T-helper 9 cell (primary cell): ENCODE measurements around the gene RHBDD1.

ENCODE experiments used
- DNase-seq: peaks from one replicate; pipeline ENCODE4 v3.0.0-alpha.2; 2020

The RHBDD1 gene

GRCh38 chr2:226888971-226889370 lies 53.1 kb downstream of the RHBDD1 start:
- DNase-seq: no peak

DNA sequence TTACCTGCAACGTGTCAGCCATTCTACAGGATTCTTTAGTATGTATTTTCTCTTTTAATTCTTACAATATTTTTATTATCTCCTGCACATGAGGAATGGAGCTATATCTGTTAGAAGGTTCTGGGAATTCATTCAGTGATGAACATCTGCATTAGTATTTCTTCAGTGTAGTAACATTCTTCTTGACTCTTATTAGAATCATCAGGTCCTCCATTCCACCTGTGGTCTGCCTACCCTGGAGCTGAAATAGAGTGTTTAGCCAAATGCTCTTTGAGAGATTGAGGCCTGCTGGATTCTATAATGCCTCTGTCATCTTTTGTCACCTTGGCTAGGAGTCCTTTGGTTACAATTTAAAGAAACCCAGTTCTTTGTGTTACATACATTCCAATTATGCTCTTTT lies 54.4 kb downstream of the RHBDD1 start:
- no peak for DNase-seq

GRCh38 chr2:226891780-226892590 lies 56.1 kb downstream of the RHBDD1 start:
- no peak for DNase-seq

DNA sequence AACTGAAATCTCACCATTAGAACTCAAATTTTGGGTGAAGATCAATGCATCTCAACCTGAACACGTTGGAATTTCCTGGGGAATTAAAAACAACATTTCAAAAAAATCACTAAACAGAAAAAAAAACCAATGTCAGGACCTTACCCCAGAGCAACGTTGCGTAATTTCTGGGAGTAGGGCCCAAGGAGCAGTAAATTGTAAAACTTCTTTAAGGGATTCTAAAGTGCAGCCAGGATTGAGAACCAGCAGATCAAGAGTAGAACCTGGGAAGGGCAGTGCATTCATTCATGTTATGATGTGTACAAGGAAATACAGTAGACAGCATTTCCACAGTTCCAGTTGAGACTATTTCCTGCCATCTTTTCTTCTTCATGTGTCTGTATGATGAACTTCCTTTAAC lies 56.9 kb downstream of the RHBDD1 start:
- DNase-seq: no peak

DNA sequence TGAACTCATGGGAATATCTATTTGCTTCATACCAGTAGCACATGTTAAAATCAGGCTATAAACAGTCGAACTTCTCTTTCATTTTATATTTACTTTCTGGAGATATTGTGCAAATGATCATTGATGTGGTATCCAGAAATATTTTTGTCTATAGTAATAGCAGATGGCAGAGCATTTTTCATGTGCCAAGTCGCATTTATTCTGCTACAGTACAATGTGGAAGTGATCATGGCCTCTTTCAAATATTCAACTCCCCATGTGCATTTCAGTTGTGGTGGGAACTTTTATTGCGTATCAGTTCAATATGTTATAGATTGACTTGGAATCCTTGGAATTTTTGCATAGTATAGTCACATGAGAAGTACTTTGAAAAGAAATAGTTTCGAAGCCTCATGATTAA lies 57.4 kb downstream of the RHBDD1 start:
- no peak for DNase-seq

DNA sequence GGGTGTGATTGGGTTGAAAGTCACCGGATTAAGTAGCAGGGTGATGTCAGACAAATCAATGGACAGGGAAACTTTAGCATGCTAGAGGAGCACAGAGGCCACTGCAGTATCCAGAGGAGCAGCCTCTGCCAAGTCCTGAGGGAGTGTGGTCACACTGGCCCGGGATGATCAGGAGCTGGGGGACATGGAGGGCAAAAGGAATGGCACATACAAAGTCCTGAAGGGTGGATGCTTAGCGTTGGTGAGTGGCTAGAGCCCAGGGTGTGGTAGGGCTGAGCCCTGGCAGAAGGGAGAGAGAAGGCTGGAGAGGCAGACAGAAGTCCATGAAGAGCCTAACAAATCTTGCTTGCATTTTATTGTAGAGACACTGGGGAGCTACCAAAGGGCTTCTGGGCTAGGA lies 58.9 kb downstream of the RHBDD1 start:
- DNase-seq: no peak

- no peak for DNase-seq
Observed at GRCh38 chr2:226895579-226895978, 59.7 kb downstream of the RHBDD1 start.

- DNase-seq: no peak
Observed at GRCh38 chr2:226898121-226898520, 62.3 kb downstream of the RHBDD1 start.

- DNase-seq: no peak
Observed at GRCh38 chr2:226898897-226899296, 63.0 kb downstream of the RHBDD1 start.

DNA sequence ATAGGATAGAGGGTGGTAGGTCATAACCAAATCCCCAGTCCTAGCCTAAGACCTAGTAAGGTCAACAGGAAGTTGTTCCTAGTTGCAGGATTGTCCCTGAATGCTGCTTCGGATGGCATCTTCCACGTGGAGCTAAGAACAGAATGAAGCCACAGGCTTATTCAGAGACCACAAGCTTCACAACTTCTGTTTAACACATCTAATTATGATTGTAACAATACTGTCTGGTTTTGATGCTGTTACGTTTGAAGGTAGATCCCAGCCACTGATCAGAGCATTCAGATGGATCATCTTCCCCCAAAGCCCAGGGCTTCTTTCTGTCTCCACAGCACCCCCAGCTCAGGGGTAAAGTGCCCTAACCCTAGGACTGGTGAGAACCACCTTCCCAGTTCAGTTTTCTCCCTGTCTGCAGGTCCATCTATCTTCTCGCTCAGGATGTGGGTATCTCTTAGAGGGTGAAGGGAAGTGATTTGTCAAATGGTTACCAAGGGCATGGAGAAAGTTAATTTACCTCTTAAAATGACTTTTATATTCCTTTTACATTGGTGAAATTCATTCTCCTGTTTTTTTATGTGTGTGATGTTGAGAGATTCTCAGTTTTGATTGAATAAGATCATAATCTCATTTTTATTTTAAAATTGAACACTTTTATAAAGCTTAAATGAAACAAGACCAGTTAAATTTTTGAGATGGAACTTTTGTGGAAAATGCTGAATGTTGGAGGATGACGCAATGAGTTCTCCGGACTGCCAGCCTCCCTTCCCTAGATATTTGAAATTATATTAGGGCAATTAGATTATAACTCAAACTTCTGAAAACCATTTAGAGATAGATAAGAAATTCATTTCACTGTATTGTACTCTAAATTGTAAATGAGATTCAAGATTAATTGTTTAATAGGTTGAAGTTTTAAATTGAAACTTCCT lies 66.5 kb downstream of the RHBDD1 start:
- no peak for DNase-seq

- DNase-seq: no peak
Observed at GRCh38 chr2:226903179-226903578, 67.3 kb downstream of the RHBDD1 start.

- DNase-seq: no peak
Observed at GRCh38 chr2:226904592-226904991, 68.7 kb downstream of the RHBDD1 start.

DNA sequence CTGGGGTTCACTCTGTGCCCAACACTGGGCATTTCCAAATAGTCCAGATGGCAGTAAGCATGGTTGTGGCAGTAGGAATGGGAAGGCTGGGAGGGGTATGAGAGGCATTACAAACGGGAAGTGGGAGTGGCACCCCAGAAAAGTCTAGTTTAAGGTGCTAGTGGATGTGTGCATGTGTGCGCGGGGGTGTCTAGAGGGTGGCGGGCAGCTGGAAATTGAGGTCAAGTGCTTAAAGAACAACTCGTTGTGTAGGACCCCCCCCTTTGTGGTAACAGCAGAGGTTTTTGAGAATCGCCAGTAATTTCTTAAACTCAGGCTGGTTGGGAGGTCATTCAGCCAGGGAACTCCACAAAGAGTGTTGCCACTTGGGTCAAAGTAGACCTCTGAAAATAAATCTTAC lies 69.9 kb downstream of the RHBDD1 start:
- DNase-seq: no peak

GRCh38 chr2:226906163-226906693 lies 70.4 kb downstream of the RHBDD1 start:
- no peak for DNase-seq

- no peak for DNase-seq
Observed at GRCh38 chr2:226909126-226909525, 73.3 kb downstream of the RHBDD1 start.

- DNase-seq: no peak
Observed at GRCh38 chr2:226909836-226910235, 74.0 kb downstream of the RHBDD1 start.

- no peak for DNase-seq
Observed at GRCh38 chr2:226910384-226910783, 74.5 kb downstream of the RHBDD1 start.

GRCh38 chr2:226911932-226912331 lies 76.1 kb downstream of the RHBDD1 start:
- DNase-seq: no peak

DNA sequence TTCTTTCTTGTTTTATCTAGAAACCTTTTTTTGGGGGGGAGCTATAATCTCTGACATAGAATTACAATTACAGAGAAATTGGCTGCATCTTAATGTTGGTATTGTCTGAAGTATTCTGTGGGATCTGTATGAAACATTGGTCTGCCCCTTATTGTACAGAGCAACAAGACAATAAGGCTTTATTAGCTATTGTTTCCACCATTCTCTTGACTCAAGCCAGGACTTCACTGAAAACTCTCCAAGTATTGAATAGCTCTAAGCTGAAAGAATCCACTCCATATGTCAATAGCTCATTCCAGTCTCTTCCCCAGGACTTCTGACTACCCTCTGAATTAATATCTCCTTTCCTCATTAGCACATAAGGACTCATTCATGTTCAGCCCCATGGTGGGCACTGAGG lies 77.8 kb downstream of the RHBDD1 start:
- no peak for DNase-seq

DNA sequence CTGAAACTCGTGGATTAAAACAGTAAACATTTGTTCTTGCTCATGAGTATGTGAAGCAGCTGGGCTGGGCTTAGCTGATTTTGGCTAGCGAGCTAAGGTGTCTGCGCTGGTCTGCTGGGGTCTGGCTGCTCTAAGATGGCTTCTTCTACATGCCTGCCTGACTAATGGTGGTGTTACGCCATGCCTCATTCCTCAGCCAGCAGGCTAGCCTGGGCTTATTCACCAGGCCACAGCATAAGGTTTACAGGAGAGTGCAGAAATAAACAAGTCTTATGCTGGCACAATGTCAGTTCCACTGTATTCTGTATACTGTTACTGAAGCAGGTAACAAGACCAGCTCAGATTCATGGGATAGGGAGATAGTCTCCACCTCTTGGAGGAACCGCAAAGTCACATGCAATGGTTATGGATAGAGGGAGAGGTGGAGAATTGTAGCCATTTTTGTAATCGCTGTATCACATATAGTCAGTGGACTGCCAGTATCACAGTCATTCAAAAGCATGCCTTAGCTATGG lies 80.0 kb downstream of the RHBDD1 start:
- no peak for DNase-seq

DNA sequence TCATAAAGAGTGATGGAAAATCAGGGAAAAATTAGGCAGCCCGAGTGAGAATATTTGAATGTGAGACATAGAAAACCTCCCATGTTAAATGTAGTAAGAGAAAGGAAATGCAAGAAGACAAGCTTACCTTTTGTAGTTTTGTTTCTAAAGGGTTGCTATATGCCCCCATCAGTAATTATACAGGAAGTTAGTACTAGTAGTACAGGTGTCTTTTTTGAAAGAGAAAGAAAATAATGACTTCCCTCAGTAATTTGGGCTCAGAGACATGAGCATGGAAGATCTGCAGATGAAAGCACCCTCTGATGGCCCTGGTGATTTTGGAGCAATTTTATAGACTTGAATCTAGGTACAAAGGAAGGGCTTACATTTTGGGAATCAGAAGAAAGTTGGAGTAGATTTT lies 80.8 kb downstream of the RHBDD1 start:
- DNase-seq: no peak

DNA sequence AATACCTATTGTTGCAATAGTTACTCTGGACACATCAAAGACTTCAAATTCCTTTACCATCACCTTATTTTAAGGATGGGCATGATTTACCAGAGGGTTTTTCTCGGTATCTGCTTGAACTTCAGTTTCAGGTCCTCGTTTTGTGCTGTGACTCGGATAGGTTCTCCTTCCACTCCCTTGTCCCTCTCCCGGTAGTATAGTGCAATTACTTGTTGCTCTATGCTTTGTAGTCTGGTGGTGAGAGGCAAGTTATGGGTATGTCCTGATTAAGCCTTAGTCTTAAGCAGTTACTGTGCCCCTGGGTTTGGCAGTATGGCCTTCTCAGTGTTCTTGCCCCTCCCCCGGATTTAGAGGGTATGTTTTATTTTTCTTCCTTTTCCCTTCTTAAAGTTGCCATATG lies 96.6 kb downstream of the RHBDD1 start:
- no peak for DNase-seq

- DNase-seq: no peak
Observed at GRCh38 chr2:226934546-226935201, 98.8 kb downstream of the RHBDD1 start.
